NCI-H510A (cell line): ENCODE measurements around the gene GBF1.

Source experiments
- DNase-seq: peaks from one replicate; lab custom pipeline; 2025; lab: John Stamatoyannopoulos, UW

The GBF1 gene

DNA sequence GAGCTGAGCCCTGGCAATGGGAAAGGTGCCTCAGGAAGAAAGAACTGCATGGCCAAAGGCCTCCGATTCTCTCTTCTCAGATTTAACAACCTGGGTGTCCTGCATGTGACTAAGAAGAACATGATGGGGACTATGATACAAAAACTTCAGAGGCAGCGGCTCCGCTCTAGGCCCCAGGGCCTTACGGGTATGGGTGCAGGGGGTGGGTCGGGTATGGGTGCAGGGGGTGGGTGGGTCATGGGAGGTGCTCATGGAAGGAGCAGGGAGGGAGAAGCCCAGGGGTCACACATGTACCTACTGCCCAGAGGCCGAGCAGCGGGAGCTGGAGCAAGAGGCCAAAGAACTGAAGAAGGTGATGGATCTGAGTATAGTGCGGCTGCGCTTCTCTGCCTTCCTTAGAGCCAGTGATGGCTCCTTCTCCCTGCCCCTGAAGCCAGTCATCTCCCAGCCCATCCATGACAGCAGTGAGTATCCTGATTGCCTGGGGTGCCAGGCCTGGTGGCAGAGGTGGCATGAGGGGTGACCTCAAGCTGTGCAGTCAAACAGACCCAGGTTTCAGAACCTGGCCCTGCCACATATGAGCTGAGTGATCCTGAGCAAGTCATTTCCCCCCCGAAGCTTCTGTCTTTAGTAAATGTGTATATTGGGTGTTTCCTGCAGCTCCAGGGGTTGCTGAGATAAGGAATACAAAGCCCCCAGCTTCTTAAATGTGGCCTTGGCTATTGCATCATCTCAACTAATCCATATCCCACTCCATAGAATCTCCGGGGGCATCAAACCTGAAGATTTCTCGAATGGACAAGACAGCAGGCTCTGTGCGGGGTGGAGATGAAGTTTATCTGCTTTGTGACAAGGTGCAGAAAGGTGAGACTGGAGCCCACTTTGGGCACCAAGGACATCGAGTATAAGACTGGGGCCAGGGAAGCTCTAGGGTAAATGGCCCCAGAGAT is 152.2 kb downstream of the GBF1 start:
- DNase-seq = no peak

DNA sequence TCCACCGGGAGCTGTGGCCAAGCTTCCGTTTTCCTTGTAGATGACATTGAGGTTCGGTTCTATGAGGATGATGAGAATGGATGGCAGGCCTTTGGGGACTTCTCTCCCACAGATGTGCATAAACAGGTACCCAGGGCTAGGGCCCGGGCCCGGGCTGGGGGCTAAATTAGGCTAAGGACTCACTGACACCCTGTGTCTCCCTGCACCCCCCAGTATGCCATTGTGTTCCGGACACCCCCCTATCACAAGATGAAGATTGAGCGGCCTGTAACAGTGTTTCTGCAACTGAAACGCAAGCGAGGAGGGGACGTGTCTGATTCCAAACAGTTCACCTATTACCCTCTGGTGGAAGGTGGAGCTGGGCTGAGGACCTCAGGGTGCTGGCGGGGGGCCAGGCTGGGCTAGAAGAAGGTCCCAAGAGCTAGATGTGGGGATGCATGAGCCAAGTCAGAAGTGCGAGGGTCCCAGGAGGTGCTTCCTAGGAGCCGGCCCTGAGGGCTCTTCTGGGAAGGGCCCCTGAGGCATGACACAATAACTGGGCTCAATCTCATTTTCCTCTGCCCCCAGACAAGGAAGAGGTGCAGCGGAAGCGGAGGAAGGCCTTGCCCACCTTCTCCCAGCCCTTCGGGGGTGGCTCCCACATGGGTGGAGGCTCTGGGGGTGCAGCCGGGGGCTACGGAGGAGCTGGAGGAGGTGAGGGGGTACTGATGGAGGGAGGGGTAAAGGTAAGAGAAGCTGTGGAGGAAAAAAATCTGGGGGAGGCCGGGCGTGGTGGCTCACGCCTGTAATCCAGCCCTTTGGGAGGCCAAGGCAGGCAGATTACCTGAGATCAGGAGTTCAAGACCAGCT is 153.1 kb downstream of the GBF1 start:
- DNase-seq = no peak

DNA sequence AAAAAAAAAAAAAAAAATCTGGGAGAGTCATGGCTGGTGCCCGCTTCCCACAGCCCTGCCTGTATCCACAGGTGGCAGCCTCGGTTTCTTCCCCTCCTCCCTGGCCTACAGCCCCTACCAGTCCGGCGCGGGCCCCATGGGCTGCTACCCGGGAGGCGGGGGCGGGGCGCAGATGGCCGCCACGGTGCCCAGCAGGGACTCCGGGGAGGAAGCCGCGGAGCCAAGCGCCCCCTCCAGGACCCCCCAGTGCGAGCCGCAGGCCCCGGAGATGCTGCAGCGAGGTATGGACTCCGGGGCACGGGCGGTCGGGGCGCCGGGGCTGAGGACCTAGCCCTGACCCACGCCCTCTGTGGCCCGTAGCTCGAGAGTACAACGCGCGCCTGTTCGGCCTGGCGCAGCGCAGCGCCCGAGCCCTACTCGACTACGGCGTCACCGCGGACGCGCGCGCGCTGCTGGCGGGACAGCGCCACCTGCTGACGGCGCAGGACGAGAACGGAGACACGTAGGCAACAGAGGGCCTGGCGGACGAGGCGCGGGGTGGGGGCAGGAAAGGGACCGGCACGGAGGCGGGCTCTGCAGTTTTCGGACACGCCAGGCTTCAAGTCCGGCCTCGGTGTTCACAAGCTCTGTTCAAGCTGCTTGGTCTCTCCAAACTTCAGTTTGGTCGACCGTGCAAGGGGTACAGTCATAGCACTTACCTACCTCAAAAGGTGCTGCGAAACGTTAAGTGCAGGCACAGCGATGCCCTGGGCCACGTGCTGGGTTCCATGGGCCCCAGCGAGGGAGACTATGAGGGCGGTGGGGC is 154.1 kb downstream of the GBF1 start:
- peak; percentile 76 for DNase-seq

DNA sequence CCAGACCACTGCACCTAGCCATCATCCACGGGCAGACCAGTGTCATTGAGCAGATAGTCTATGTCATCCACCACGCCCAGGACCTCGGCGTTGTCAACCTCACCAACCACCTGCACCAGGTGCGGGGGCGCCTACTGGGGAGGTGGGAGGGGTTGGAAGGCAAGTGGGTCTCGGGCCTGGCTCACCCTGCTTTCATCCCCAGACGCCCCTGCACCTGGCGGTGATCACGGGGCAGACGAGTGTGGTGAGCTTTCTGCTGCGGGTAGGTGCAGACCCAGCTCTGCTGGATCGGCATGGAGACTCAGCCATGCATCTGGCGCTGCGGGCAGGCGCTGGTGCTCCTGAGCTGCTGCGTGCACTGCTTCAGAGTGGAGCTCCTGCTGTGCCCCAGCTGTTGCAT is 154.7 kb downstream of the GBF1 start:
- peak; percentile 28 for DNase-seq

DNA sequence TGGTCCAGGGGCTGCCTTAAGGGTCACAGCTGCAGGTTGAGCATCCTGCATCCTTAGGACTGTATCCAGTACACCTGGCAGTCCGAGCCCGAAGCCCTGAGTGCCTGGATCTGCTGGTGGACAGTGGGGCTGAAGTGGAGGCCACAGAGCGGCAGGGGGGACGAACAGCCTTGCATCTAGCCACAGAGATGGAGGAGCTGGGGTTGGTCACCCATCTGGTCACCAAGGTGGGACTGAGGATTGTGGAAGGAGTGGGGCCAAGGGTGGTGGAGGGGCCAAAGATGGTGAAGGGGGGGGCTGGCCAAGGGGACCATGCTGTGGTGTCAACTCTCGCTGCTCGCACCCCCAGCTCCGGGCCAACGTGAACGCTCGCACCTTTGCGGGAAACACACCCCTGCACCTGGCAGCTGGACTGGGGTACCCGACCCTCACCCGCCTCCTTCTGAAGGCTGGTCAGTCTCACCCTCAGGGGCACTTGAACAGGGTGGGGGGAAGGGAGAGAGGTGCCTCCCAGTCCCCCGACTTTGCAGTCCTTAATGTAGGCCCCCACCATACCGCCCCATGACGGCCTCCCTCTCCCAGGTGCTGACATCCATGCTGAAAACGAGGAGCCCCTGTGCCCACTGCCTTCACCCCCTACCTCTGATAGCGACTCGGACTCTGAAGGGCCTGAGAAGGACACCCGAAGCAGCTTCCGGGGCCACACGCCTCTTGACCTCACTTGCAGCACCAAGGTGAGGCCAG is 155.4 kb downstream of the GBF1 start:
- DNase-seq = no peak

DNA sequence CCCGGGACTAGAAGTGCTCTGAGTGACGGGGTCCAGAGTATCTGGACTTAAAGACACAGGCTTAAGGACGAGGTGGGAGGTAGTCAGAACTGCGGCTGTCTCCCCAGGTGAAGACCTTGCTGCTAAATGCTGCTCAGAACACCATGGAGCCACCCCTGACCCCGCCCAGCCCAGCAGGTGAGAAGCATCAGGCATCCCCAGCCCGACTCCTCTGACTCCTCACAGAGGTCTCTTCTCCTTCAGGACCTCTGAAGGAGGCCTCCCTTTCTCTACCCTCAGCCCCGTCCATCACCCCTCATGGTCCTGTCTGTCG is 156.0 kb downstream of the GBF1 start:
- DNase-seq = no peak

DNA sequence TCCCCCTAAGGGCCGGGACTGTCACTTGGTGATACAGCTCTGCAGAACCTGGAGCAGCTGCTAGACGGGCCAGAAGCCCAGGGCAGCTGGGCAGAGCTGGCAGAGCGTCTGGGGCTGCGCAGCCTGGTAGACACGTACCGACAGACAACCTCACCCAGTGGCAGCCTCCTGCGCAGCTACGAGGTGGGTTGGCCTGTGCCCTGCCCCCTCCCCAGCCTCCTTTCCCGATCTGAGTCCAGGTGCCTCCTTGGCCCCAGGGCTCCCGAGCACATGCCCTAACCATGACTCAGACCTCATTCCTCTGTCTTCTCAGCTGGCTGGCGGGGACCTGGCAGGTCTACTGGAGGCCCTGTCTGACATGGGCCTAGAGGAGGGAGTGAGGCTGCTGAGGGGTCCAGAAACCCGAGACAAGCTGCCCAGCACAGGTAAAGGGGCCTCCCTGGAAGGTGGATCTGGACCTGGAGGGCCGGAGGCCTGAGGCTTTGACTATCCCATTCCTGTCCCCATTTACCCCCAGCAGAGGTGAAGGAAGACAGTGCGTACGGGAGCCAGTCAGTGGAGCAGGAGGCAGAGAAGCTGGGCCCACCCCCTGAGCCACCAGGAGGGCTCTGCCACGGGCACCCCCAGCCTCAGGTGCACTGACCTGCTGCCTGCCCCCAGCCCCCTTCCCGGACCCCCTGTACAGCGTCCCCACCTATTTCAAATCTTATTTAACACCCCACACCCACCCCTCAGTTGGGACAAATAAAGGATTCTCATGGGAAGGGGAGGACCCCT is 156.6 kb downstream of the GBF1 start:
- DNase-seq = no peak

DNA sequence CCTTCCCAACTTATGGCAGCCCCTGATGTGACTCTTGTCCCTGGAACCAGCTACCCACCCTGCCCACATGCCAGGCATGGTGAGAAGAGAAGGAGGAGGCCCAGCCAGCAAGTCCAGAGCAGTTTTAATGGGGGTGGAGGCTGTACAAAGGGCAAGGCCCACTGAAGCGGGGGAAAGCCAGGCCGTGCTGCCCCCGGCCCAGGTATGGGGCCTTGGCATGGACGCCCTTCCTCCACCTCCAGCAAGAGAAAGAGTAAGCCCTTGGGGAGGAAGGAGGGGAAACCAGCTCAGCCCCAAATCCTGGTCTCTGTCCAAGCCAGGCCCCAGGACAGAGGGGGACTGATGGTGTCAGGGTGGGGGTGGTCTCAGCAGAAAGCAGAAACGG is 157.2 kb downstream of the GBF1 start:
- DNase-seq = no peak

DNA sequence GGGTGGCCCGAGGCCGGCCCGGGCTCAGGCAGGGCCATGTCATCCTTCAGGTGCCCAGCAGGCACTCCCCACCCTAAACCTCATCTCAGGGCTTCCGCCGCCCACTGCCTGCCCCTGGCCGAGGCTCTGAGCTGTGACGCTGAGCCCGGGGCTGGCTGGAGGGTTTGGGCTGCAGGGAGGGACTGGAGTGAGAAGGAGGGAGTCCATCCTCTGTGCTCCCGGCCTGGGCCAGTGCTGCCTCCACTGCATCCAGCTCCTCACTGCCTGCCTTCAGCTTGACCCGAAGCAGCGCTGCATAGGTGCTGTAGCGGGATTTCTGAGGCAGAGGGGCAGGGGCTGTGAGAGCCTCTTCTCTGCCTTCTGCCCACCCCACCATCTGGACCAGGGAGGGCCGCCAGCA is 157.8 kb downstream of the GBF1 start:
- no peak for DNase-seq

DNA sequence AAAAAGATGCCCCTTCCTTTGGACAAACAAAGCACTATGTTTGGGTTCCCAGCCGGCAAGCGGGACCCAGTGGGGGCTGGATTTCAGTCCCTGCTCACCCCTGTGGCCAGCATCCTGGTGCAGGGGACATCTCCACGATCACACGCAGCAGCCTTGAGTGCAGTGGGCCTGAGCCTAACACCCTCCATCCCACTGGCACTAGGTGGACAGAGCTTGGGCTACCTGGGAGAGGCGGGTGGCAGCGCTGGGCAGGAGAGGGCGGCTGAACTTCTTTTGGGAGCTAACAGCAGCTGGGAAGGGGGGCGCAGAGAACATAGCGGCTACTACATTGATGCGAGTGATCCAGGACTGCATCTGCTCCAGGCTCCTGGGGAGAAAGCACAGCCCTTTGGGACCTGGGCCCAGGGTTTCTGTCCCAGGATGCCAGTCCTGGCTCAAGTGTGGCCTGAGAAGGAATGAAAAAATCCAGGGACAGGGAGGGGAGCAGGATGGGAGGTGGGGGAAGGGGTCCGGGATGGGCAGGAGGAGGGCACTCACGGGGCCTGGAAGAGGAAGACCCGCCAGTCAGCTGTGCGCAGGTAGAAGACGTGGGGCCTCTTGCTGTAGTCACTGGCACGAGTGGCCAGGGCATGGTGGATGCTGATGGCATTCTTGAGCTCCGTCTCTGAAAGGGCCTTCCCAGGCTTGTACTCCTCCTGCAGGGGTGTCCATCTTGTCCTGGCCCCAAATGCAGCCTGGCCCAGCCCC is 159.2 kb downstream of the GBF1 start:
- DNase-seq = no peak

DNA sequence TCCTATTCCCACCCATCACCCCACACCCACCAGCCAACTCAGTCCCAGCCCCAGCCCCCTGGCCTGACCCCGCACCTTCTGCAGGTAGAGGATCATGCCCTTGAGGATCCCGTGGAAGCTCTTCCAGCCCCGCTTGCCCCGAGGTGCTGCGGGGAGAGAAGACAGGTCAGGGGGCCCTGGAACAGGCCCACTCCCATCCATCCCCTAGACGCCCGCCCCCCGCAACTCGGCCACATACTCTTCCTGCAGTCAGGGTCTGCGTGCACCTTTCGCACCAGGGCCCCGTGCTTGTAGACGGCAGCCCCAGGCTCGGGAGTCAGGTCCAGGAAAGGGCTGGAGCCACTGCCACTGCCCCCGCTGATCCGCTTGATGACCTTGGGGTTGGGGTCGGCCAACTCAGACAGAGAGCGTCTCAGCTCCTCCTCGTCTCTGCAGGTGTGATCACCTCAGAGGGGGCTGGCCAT is 159.8 kb downstream of the GBF1 start:
- no peak for DNase-seq

DNA sequence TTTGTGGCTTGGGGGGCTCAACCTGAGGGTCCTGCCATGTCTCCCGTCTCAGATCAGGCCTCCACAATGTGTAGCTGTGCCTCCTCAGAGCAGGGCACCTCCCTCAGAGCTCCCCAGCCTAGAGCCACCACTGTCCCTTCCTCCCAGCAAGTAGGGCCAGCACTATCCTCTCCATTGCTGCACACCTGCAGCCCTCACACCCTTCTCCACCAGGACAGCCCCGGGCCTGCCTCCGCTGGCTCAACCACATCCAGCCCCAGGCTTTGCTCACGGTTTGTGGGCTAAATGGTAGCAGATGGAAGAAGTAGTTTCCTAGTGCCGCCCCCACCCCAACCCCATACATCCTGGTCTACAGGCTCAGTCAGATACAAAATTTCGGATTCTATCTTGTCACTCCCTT is 160.3 kb downstream of the GBF1 start:
- no peak for DNase-seq

DNA sequence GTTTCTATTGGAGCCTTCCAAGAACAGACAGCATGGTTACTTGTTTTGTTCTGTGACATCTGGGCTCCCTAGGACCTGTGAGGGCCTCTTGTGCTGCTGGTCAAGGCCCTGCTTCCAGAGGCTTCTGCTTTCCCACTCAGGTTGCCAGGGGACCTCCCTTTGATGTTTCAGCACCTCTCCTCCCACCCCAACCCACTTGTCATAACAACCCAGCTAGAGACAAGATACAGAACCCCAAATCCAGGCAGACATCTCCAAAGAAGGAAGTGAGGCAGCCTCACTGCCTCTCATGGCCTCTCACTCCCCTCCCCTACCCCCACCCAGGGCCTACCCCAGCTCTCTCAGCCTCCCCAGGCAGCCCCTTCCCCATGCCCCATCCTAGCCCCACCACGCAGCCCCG is 161.5 kb downstream of the GBF1 start:
- no peak for DNase-seq

DNA sequence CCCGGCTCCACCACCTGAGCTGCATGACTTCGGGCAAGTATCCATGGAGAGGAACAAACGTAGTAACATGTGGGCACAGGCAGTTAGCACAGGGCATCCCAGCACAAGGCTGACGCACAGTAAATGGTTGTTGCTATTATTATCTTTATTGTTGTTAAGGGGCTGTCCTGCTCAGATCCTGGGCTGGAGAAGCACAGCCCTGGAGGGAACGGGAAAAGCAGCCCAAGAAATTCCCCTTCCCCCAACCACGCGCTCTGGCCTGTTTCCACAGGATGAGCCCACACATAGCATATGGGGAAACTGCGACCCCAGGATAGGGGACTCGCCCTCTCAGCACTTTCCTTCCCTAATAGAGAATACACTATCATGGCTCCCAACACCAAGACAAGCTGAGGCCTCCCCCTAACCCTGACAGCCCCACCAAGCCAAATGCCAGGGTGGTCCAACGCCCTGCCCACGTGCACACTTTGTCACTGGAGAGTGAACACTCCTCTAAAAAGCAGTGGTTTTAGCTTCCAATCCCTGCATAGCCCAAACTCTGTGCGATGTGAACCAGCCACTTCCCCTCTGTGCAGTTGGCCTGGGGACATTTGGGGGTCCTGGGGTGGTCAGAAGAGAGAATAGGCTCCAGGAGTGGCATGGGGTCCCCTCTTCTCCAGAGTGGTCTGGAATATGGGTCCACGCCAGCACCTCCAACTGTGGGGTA is 162.2 kb downstream of the GBF1 start:
- DNase-seq = no peak

DNA sequence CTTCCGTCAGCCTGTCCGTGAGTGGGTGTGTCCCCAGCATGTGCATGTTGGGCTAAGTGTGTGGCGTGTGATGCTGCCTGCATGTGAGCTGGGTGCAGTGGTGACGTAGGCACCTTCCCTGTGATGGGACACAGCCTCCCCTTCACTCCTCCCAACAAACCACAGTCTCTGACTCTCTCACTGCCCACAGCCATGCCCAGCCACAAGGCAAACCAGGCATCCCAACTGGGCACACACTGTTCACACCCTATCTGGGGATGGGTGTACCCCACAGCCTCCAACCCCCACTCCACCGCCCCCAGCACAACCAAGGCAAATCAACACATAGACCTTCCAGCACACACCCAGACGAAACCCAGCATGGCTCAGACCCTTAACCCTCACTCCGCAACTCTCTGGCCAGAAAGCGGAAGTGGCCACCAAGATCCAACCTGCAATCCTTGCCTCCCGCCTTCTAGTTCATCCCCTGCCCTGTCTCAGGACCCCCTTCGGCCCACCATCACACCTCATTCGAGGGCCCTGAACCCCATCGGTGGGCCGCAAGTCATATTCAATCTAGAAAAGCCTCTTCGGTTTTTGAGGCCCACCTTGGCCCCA is 162.9 kb downstream of the GBF1 start:
- no peak for DNase-seq

DNA sequence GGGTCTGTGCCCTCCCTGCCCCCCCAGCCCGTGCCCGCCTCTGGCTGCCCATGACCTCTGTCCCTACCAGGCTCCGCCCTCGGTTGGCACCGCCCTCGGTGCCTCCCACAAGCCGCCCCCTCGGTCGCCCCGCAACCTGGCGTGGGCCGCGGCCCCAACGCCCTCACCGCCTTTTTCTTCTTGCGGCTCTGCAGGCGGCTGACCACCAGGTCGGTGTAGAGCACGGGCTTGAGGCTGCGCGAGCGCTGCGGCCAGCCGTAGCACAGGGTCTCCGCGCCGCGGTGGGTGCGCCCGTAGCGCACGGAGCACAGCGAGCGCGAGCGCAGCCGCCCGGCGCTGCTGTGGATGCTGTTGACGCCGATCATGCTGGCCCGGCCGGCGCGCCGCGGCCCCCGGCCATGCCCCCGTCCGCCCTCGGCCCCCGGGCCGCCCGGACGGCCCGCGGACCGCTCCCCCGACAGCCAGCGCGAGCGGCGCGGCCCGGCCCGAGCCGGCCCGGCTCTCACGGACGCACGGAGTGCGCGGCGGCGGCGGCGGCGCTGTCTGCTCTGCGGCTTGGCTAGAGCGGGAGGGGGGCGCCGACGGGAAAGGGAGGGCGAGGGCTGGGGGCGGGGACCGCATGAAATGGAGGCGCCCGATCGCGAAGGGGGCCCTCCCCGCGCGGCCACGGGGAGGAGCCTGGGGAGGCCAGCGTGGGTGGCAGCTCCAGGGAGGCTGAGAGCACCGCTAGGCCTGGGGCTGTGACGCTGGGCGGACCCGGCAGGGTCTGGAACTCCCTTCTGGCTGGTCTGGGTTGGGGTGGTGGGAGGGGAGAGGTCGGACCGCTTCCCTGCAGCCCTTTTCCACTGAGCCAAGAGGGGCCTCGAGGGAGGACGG is 163.6 kb downstream of the GBF1 start:
- DNase-seq = peak; percentile 15

DNA sequence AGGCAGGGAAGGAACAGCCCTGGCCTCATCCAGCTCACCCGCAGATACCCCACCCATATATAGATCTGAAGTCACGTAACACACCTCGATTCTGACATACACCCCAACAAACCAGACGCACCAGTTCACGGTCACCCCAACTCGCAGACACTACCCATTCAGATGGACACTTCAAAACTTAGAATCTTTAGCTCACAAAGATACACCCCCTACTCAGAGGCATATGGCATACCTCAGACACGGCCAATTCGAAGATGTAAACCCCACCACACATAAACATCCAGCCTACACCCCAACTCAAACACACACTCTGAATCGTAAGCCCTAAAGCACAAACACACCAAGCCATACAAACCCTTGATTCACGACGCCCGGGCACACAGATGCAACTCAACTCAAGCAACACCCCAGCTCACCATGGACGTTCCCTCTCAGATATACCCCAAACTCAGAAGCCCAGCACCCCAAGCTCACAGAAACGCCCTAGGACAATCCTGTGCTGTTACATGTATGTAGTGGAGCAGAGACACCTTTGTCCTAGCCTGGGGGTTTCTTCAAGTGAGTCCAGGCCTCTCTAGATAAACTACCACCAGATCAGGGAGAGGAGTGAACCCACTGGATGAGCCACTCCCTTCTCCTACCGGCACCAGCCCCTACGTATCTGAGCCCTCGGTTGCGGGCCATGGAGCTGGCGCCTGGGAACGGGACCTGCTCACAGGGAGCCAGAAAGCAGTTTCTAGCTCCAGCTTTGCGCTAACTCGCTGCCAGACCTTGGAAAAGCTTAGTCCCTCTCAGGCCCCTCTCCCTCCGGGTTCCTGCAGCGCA is 164.5 kb downstream of the GBF1 start:
- no peak for DNase-seq
